Mesendoderm (in vitro differentiated cells): ENCODE measurements around the gene LYPD4.

Experiments used
- DNase-seq: peaks from one replicate; pipeline ENCODE4 v3.0.0; 2013
- H2AK5ac ChIP-seq: 2 replicates; pipeline ENCODE4 v1.6.1; 2013; ENCODE audit warnings: low read length, inconsistent platforms
- H2BK120ac ChIP-seq: 2 replicates; pipeline ENCODE4 v1.6.1; 2013; ENCODE audit warnings: low read depth, mild to moderate bottlenecking, low read length, moderate library complexity, mixed read lengths
- H2BK15ac ChIP-seq: replicated peaks from 2 replicates; pipeline ENCODE4 v1.6.1; 2013; ENCODE audit warnings: low read depth, mild to moderate bottlenecking, moderate library complexity
- H2BK5ac ChIP-seq: 2 replicates; pipeline ENCODE4 v1.6.1; 2013; ENCODE audit warnings: low read length, inconsistent platforms
- H3K18ac ChIP-seq: 2 replicates; pipeline ENCODE4 v1.6.1; 2013; ENCODE audit warnings: mild to moderate bottlenecking, low read length, mixed read lengths
- H3K23ac ChIP-seq: one replicate; pipeline ENCODE4 v1.6.1; 2013; ENCODE audit warnings: low read length
- H3K27ac ChIP-seq: 2 replicates; pipeline ENCODE4 v1.5.1; 2013; ENCODE audit warnings: low read depth, mild to moderate bottlenecking, inconsistent platforms, low read length, moderate library complexity
- H3K27me3 ChIP-seq: 2 replicates; pipeline ENCODE4 v1.6.1; 2013; ENCODE audit warnings: low read length, control low read depth, mild to moderate bottlenecking, inconsistent platforms; ENCODE audit not compliant: insufficient read depth, poor library complexity
- H3K36me3 ChIP-seq: 2 replicates; pipeline ENCODE4 v1.6.1; 2013; ENCODE audit warnings: low read length, inconsistent platforms; ENCODE audit not compliant: control insufficient read depth, insufficient read depth
- H3K4ac ChIP-seq: one replicate; pipeline ENCODE4 v1.6.1; 2013; ENCODE audit warnings: low read depth, mild to moderate bottlenecking, low read length, moderate library complexity
- H3K4me1 ChIP-seq: 2 replicates; pipeline ENCODE4 v1.6.1; 2013; ENCODE audit warnings: low read depth, low read length, inconsistent platforms; ENCODE audit not compliant: control insufficient read depth
- H3K4me2 ChIP-seq: 2 replicates; pipeline ENCODE4 v1.6.1; 2013; ENCODE audit warnings: low read length
- H3K4me3 ChIP-seq: 2 replicates; pipeline ENCODE4 v1.5.1; 2013; ENCODE audit warnings: mild to moderate bottlenecking, low read length
- H3K56ac ChIP-seq: one replicate; pipeline ENCODE4 v1.6.1; 2013; ENCODE audit warnings: low read length
- H3K79me1 ChIP-seq: 2 replicates; pipeline ENCODE4 v1.6.1; 2013; ENCODE audit warnings: low read length, inconsistent platforms
- H3K79me2 ChIP-seq: 2 replicates; pipeline ENCODE4 v1.6.1; 2013; ENCODE audit warnings: mild to moderate bottlenecking, low read length; ENCODE audit not compliant: control insufficient read depth, insufficient read depth
- H3K9ac ChIP-seq: 2 replicates; pipeline ENCODE4 v1.6.1; 2013; ENCODE audit warnings: low read length, inconsistent platforms
- H4K5ac ChIP-seq: one replicate; pipeline ENCODE4 v1.6.1; 2013; ENCODE audit warnings: low read length
- H4K8ac ChIP-seq: one replicate; pipeline ENCODE4 v1.6.1; 2013; ENCODE audit warnings: low read depth, mild to moderate bottlenecking, control low read depth, low read length, moderate library complexity
- WGBS: extraction: QIAGEN DNeasy Blood & Tissue Kit; methylation state at CpG from one replicate; pipeline ENCODE4 v1.1.7; 2013; ENCODE audit warnings: low lambda C conversion rate, missing lambda C conversion rate; ENCODE audit not compliant: insufficient coverage; ENCODE audit errors: extremely low coverage; 5-methylcytosine and 5-hydroxymethylcytosine counted together

The LYPD4 gene

DNA sequence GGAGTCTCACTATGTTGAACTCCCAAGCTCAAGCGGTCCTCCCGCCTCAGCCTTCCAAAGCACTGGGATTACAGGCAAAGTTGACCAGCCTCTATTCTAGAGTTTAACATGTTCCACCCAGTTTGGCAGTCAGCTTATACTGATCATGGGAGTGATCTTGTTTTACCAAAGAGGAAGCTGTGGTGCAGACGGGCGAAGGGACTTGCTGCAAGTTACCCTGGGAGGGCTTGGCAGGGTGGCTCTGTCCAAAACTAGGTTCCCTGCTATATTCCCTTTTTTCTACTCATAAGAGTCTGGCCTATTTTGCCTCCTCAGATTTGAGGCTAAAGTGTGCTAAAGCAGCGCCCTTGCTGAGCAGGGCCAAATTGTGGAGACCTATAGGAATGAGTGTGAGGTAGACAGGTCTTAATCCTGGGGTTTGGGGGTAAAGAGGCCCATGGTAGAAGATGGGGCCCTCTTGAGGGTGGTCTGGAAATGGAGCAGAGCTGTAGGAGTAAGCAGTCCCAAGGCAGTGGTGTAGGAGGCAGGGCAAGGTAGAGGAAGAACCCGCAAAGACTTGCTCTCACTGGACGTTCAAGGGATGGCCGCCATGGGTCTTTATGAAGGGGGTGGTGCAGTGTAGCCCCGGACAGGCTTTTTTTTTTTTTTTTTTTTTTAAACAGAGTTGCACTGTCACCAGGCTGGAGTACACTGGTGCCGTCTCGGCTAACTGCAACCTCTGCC is 18.9 kb upstream of the LYPD4 start:
- H3K36me3 ChIP-seq, result peaks cover 33% of the 10 kb centered on the region
- H3K4me1 ChIP-seq, result peaks cover 8% of the 10 kb centered on the region
- no peak overlapping the region for H3K23ac ChIP-seq
- no peaks in the 10 kb centered on the region for H3K27me3 ChIP-seq
- H2BK15ac ChIP-seq, result no peak overlapping the region
- peak overlapping the region; percentile 88 for H3K9ac ChIP-seq
- H3K79me1 ChIP-seq, result peaks cover 35% of the 10 kb centered on the region
- no peak overlapping the region for H3K27ac ChIP-seq
- DNase-seq, result no peak
- H3K4me3 ChIP-seq, result no peak overlapping the region
- no CpG with 5 or more reads among the region's 11 CpGs for WGBS
- no peak overlapping the region for H3K4me2 ChIP-seq
- no peak overlapping the region for H2AK5ac ChIP-seq
- peaks cover 57% of the 10 kb centered on the region for H3K79me2 ChIP-seq
- H3K56ac ChIP-seq, result peak overlapping the region; percentile 2
- no peak overlapping the region for H2BK5ac ChIP-seq
- H3K4ac ChIP-seq, result no peak overlapping the region
- no peak overlapping the region for H3K18ac ChIP-seq
- H2BK120ac ChIP-seq, result no peak overlapping the region
- no peak overlapping the region for H4K5ac ChIP-seq
- H4K8ac ChIP-seq, result no peak overlapping the region

DNA sequence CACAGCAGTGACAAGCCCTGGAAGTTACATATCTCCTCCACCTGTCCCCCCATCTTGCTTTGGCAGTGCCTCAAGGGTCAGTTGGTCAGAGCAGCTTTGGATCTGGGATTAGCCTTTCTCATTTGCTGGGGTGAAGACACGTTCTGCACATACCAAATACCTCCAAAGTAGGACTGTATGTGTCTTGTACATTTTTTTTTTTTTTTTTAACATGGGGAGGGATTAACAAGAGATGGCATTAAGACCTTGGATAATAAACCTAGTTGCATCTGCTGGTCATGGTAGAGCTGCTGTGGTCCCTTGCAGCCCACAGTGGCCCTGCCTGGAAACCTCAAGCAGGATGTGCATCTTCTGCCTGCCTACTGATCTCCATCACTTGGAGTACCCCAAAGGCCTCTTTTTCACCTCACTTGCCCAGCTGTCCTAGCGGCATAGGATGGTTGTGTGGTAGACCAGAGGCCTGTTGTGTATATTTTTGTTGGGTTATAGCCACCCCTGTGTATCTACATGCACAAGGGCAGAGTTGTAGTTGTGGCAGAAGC is 18.0 kb upstream of the LYPD4 start:
- WGBS, result no CpG with 5 or more reads among the region's 2 CpGs
- no peak overlapping the region for H3K4me3 ChIP-seq

DNA sequence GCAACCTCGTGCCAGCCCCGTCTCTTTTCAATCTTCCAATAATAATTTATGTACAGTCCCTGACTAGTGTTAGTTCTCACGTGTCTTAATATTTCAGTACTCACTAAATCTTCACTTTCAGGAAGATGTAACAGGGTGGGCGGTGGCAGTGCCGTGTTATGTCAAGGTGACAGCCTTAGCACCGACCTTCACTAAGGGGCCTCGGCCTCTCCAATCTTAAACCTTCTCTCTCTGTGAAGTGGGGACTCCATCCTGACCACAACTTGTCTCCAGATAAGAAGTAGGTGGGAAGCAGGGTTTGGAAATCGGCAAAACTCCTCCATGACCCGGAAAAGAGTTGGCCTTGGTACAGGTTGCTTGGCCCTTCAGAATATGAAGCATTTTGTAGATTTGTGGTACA is 17.4 kb upstream of the LYPD4 start:
- Histone ChIP-seq H4K5ac (no peak overlapping the region), H3K4me3 (no peak overlapping the region), H3K79me2 (peaks cover 53% of the 10 kb centered on the region), H2BK120ac (no peak overlapping the region), H3K36me3 (peaks cover 29% of the 10 kb centered on the region), H2BK5ac (no peak overlapping the region), H2BK15ac (no peak overlapping the region), H3K4me1 (peaks cover 8% of the 10 kb centered on the region), H3K27ac (no peak overlapping the region), H3K79me1 (peaks cover 30% of the 10 kb centered on the region), H3K9ac (peak overlapping the region; percentile 88), H3K4me2 (peak overlapping the region; percentile 73), H3K56ac (peak overlapping the region; percentile 94), H2AK5ac (no peak overlapping the region), H3K23ac (no peak overlapping the region), H3K18ac (no peak overlapping the region), H4K8ac (no peak overlapping the region), H3K27me3 (no peaks in the 10 kb centered on the region), H3K4ac (no peak overlapping the region)
- no peak for DNase-seq
- WGBS, result no CpG with 5 or more reads among the region's 9 CpGs

More for the DNA sequence above, 18.0 kb upstream of the LYPD4 start:
- no peak overlapping the region for H3K4ac ChIP-seq
- no peak overlapping the region for H3K27ac ChIP-seq
- peaks cover 29% of the 10 kb centered on the region for H3K36me3 ChIP-seq
- no peak overlapping the region for H4K5ac ChIP-seq
- peak overlapping the region; percentile 88 for H3K9ac ChIP-seq
- H4K8ac ChIP-seq, result no peak overlapping the region
- H2AK5ac ChIP-seq, result no peak overlapping the region
- H3K79me2 ChIP-seq, result peaks cover 53% of the 10 kb centered on the region
- no peak overlapping the region for H3K23ac ChIP-seq
- H2BK15ac ChIP-seq, result no peak overlapping the region
- H3K4me1 ChIP-seq, result peaks cover 8% of the 10 kb centered on the region
- H3K18ac ChIP-seq, result no peak overlapping the region
- peak overlapping the region; percentile 28 for H3K4me2 ChIP-seq
- H3K27me3 ChIP-seq, result no peaks in the 10 kb centered on the region
- DNase-seq, result no peak
- H2BK120ac ChIP-seq, result no peak overlapping the region
- H2BK5ac ChIP-seq, result no peak overlapping the region
- peak overlapping the region; percentile 94 for H3K56ac ChIP-seq
- H3K79me1 ChIP-seq, result peaks cover 30% of the 10 kb centered on the region

DNA sequence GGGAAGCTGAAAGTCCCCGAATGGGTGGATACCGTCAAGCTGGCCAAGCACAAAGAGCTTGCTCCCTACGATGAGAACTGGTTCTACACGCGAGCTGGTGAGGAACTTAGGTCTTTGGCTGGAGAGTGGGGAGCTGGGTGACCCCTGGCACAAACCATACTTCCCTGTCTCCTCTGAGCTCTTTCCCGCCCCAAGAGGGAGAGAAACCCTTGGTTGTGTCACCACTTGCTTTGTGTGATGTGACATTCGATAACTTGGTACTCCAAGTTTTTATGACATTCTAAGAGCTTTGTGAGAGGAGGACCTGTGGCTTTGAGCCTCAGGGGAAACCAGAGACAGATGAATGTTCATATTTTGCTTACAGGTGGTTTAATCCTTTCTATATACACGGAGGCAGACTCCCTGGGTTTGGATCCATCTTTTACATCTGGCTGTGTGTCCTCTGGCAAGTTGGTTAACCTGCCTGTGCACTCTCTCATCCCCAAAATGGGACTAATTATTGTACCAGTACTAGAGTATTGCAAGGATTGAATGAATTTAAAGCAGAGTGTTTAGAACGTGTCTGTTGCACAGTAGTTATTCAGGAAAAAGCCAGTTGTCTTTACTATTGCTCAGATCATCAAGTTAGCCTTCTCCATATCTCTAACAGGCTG is 16.8 kb upstream of the LYPD4 start:
- H2BK5ac ChIP-seq, result no peak overlapping the region
- H3K27ac ChIP-seq, result peak overlapping the region; percentile 84

DNA sequence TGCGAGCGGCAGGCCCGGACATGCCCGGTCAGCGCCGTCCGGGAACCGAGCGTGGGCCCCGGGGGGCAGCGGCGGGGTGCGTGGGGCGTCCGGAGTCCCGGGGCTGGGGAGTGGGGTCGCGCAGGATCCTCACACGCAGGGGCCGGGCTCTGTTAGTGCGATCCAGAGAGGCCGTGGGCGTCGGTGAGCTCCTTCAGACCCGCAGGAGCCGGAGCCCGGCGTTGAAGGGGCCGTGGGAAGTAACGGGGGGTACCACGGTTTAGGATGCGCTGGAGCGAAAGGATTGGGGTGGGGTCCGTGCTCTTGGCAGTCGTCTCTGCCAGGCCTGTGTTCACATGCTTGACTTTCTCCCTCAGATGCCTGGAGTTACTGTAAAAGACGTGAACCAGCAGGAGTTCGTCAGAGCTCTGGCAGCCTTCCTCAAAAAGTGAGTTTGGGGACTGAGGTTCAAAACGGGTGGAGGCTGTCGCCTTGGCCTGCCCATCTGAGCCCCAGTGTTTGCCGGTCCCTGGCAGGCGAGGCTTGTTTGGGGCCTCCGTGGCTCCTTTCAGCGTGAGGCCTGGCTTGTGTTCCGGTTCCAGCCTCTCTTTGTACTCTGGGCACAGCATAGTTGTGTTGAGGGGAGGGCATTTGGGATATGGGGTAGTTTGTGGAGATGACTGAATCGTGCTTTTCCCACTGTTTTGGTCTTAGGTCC is 16.1 kb upstream of the LYPD4 start:
- peak overlapping the region; percentile 88 for H3K9ac ChIP-seq
- DNase-seq, result no peak
- H2AK5ac ChIP-seq, result no peak overlapping the region
- peak overlapping the region; percentile 88 for H4K8ac ChIP-seq
- H2BK120ac ChIP-seq, result peak overlapping the region; percentile 68
- no peak overlapping the region for H4K5ac ChIP-seq
- H3K56ac ChIP-seq, result peak overlapping the region; percentile 94
- peaks cover 47% of the 10 kb centered on the region for H3K79me2 ChIP-seq
- H3K4me1 ChIP-seq, result peaks cover 8% of the 10 kb centered on the region
- H3K79me1 ChIP-seq, result peaks cover 25% of the 10 kb centered on the region
- H3K23ac ChIP-seq, result peak overlapping the region; percentile 51
- H3K27ac ChIP-seq, result peak overlapping the region; percentile 84
- H3K4me2 ChIP-seq, result peak overlapping the region; percentile 73
- no CpG with 5 or more reads among the region's 45 CpGs for WGBS
- H3K18ac ChIP-seq, result peak overlapping the region; percentile 98
- H3K4ac ChIP-seq, result peak overlapping the region; percentile 100
- H3K27me3 ChIP-seq, result no peaks in the 10 kb centered on the region
- H3K36me3 ChIP-seq, result peaks cover 25% of the 10 kb centered on the region
- H3K4me3 ChIP-seq, result peak overlapping the region; percentile 80
- no peak overlapping the region for H2BK15ac ChIP-seq
- peak overlapping the region; percentile 69 for H2BK5ac ChIP-seq

More for the DNA sequence above, 16.8 kb upstream of the LYPD4 start:
- H4K5ac ChIP-seq, result no peak overlapping the region
- peaks cover 50% of the 10 kb centered on the region for H3K79me2 ChIP-seq
- H3K56ac ChIP-seq, result peak overlapping the region; percentile 94
- no peak overlapping the region for H2AK5ac ChIP-seq
- no peak overlapping the region for H2BK120ac ChIP-seq
- H4K8ac ChIP-seq, result no peak overlapping the region
- no CpG with 5 or more reads among the region's 9 CpGs for WGBS
- peak overlapping the region; percentile 80 for H3K4me3 ChIP-seq
- DNase-seq, result no peak
- H3K23ac ChIP-seq, result no peak overlapping the region
- H3K4ac ChIP-seq, result peak overlapping the region; percentile 100
- peak overlapping the region; percentile 98 for H3K18ac ChIP-seq
- H3K4me2 ChIP-seq, result peak overlapping the region; percentile 73
- H3K36me3 ChIP-seq, result peaks cover 26% of the 10 kb centered on the region
- H2BK15ac ChIP-seq, result no peak overlapping the region
- H3K4me1 ChIP-seq, result peaks cover 8% of the 10 kb centered on the region
- peak overlapping the region; percentile 88 for H3K9ac ChIP-seq
- peaks cover 27% of the 10 kb centered on the region for H3K79me1 ChIP-seq
- H3K27me3 ChIP-seq, result no peaks in the 10 kb centered on the region
